NCI-H1417 treated with DMSO at 0.1 percent for 48 hours (cell line): Measurements from ENCODE around the gene MSI1.

Source experiments
- DNase-seq: peaks from one replicate; lab custom pipeline; 2025; lab: John Stamatoyannopoulos, UW

MSI1 gene

GRCh38 chr12:120368789-120369602, at the start of gene MSI1:
Gene MSI1 (minus strand): TSS chr12:120369164. CDS start chr12:120369091, 73 bp downstream.
- no peak for DNase-seq

- DNase-seq = no peak
These were observed 49.1 kb upstream of the MSI1 start for GRCh38 chr12:120417917-120418580.

- no peak for DNase-seq
These were observed 47.7 kb upstream of the MSI1 start for GRCh38 chr12:120416490-120417216.

GRCh38 chr12:120413901-120414695, 45.1 kb upstream of the MSI1 start:
- DNase-seq = no peak

GRCh38 chr12:120412421-120412820, 43.5 kb upstream of the MSI1 start:
- DNase-seq = no peak

GRCh38 chr12:120408771-120409170, 39.8 kb upstream of the MSI1 start:
- DNase-seq = no peak

GRCh38 chr12:120406553-120406952, 37.6 kb upstream of the MSI1 start:
- no peak for DNase-seq

- no peak for DNase-seq
These were observed 37.1 kb upstream of the MSI1 start for GRCh38 chr12:120406069-120406468.

GRCh38 chr12:120404271-120404670, 35.3 kb upstream of the MSI1 start:
- DNase-seq = no peak

GRCh38 chr12:120403869-120404268, 34.9 kb upstream of the MSI1 start:
- DNase-seq = no peak

GRCh38 chr12:120402217-120402616, 33.3 kb upstream of the MSI1 start:
- DNase-seq = no peak

GRCh38 chr12:120399531-120399930, 30.6 kb upstream of the MSI1 start:
- no peak for DNase-seq

GRCh38 chr12:120397824-120398540, 29.0 kb upstream of the MSI1 start:
- DNase-seq = no peak

- peak; percentile 82 for DNase-seq
These were observed 25.8 kb upstream of the MSI1 start for GRCh38 chr12:120394483-120395367.

GRCh38 chr12:120390540-120391120, 21.7 kb upstream of the MSI1 start:
- no peak for DNase-seq

GRCh38 chr12:120388691-120389481, 19.9 kb upstream of the MSI1 start:
- DNase-seq = peak; percentile 7

GRCh38 chr12:120381752-120382419, 12.9 kb upstream of the MSI1 start:
- DNase-seq = no peak

GRCh38 chr12:120378036-120378435, 9.1 kb upstream of the MSI1 start:
- no peak for DNase-seq
